Parathyroid adenoma (tissue), 2 donors: ENCODE results near the gene PIM1.
"Not testable (repeated sequence)": the region's sequence is repeated elsewhere in the genome, so short reads cannot be mapped to it uniquely, and the experiment has no call there.

Source experiments
- H2AFZ ChIP-seq: fragments of 300-600 bp; sonication (generic); one replicate; pipeline ENCODE4 v1.7.0; 2017; ENCODE audit warnings: antibody characterized with exemption, mild to moderate bottlenecking
- H3K27ac ChIP-seq: fragments of 300-600 bp; sonication (generic); one replicate; pipeline ENCODE4 v1.7.0; 2017
- H3K27me3 ChIP-seq: fragments of 300-600 bp; sonication (generic); one replicate; pipeline ENCODE4 v1.7.0; 2017; ENCODE audit warnings: low read length; ENCODE audit not compliant: control insufficient read depth, insufficient read depth
- H3K36me3 ChIP-seq: fragments of 300-600 bp; sonication (generic); one replicate; pipeline ENCODE4 v1.7.0; 2017; ENCODE audit warnings: low read length; ENCODE audit not compliant: control insufficient read depth, insufficient read depth
- H3K4me1 ChIP-seq: fragments of 300-600 bp; sonication (generic); one replicate; pipeline ENCODE4 v1.7.0; 2017; ENCODE audit warnings: control low read depth
- H3K4me2 ChIP-seq: fragments of 300-600 bp; sonication (generic); one replicate; pipeline ENCODE4 v1.7.0; 2017; ENCODE audit warnings: low read length
- H3K4me3 ChIP-seq: fragments of 300-600 bp; sonication (generic); one replicate; pipeline ENCODE4 v1.7.0; 2017; ENCODE audit warnings: low read depth, low read length
- H3K79me2 ChIP-seq: fragments of 300-600 bp; sonication (generic); one replicate; pipeline ENCODE4 v1.7.0; 2017; ENCODE audit warnings: control low read depth
- H3K9ac ChIP-seq: fragments of 300-600 bp; sonication (generic); one replicate; pipeline ENCODE4 v1.7.0; 2017; ENCODE audit warnings: mild to moderate bottlenecking
- H3K9me3 ChIP-seq: fragments of 300-600 bp; sonication (generic); one replicate; pipeline ENCODE4 v1.7.0; 2017; ENCODE audit warnings: low read length; ENCODE audit not compliant: control insufficient read depth
- TF ChIP-seq, protein P1 (sequence below): fragments of 300-600 bp; sonication (generic); IDR thresholded peaks from one replicate; pipeline ENCODE4 v1.7.0; 2017; ENCODE audit warnings: antibody characterized with exemption, mild to moderate bottlenecking
- donor health status: primary hyperparathyroidism.

Gene PIM1

DNA sequence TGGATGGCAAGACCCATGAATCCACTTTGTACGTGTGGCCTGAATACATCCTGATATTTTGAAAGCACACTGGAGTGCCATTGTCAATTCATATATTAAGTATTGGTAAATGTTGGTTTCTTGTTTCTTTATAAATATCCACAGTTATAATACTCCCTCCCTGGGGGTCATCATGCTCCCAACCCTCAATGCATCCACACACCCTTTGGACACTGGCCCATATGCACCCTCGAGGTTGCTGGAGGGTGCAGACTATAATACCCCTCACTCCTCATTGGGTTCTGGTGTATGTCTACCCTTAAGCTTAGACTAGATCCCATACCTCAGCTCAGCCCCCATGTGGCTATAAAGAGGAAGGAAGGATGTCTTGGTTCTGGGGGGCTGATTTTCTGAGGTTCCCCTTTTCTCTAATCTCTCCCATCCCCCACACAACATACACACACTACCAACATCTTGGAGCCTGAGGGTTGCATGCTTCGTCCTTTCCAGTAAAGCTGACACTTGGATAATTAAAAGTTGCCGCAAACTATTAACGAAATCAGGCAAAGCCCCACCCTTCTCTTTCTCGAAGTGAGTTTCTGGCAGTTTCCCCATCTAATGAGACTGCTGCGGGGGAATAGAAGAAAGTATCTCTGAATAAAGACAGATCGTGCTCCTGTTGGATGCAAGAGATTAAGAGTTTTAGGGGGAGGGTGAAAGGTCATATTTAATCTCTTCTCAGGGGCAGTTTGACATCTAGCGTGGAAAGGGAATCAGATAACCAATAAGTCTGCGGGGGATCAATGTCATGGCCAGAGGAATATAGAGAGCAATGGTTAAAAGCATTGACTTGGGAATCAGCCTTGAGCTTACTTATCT is 7.4 kb downstream of the PIM1 start:
- Histone ChIP-seq H3K9ac (no peak overlapping the region), H3K27ac (no peak overlapping the region), H3K36me3 (no peaks in the 10 kb centered on the region), H3K4me1 (peaks cover 3% of the 10 kb centered on the region), H2AFZ (no peak overlapping the region), H3K27me3 (no peaks in the 10 kb centered on the region), H3K4me2 (no peak overlapping the region), H3K9me3 (no peaks in the 10 kb centered on the region), H3K79me2 (no peaks in the 10 kb centered on the region), H3K4me3 (no peak overlapping the region)
- TF ChIP-seq, protein P1, sequence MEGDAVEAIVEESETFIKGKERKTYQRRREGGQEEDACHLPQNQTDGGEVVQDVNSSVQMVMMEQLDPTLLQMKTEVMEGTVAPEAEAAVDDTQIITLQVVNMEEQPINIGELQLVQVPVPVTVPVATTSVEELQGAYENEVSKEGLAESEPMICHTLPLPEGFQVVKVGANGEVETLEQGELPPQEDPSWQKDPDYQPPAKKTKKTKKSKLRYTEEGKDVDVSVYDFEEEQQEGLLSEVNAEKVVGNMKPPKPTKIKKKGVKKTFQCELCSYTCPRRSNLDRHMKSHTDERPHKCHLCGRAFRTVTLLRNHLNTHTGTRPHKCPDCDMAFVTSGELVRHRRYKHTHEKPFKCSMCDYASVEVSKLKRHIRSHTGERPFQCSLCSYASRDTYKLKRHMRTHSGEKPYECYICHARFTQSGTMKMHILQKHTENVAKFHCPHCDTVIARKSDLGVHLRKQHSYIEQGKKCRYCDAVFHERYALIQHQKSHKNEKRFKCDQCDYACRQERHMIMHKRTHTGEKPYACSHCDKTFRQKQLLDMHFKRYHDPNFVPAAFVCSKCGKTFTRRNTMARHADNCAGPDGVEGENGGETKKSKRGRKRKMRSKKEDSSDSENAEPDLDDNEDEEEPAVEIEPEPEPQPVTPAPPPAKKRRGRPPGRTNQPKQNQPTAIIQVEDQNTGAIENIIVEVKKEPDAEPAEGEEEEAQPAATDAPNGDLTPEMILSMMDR, result no peak

DNA sequence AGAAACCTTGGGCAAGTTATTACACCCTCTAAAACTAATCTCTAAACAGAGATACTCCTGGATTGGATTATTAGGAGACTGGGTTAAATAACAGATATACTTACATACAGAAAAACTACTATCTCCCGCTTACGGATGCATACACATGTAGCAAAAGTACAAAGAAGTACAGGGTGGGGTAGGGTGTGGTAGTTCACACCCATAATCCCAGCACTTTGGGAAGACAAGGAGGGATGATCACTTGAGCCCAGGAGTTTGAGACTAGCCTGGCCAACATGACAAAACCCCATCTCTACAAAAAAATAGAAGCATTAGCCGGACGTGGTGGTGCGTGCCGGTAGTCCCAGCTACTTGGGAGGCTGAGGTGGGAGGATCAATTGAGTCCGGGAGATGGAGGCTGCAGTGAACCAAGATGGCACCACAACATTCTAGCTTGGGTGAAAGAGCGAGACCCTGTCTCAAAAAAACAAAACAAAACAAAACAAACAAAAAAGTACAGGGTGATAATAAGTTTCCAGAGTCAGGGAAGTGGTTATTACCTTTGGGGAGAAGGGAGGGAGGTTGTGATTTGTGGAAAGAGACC is 8.1 kb downstream of the PIM1 start:
- Histone ChIP-seq H3K36me3 (no peaks in the 10 kb centered on the region), H3K4me1 (no peaks in the 10 kb centered on the region), H3K27ac (no peak overlapping the region), H3K4me2 (no peak overlapping the region), H3K79me2 (no peaks in the 10 kb centered on the region), H3K27me3 (no peaks in the 10 kb centered on the region), H3K9me3 (no peaks in the 10 kb centered on the region), H3K4me3 (no peak overlapping the region), H2AFZ (no peak overlapping the region), H3K9ac (no peak overlapping the region)
- TF ChIP-seq, protein P1, result no peak

DNA sequence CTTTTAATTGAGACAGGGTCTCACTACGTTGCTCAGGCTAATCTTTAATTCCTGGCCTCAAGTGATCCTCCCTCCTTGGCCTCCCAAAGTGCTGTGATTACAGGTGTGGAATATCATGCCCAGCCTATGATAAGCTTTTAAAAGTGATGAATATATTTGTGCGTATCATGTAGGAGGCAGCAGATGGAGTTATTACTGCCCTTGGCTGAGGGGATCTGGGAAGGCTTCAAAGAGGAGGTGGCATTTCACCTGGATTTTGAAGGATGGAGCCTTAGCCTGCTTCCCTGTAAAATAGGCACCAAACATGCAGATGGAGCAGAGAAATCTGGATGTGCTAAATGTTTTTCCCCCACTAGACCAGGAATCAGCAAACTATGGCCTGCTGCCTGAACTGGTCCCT is 10.1 kb downstream of the PIM1 start:
- H3K27me3 ChIP-seq, result no peaks in the 10 kb centered on the region
- H3K27ac ChIP-seq, result no peak overlapping the region
- no peak overlapping the region for H3K4me3 ChIP-seq
- H2AFZ ChIP-seq, result no peak overlapping the region
- H3K4me2 ChIP-seq, result no peak overlapping the region
- H3K4me1 ChIP-seq, result no peaks in the 10 kb centered on the region
- no peak overlapping the region for H3K9ac ChIP-seq
- no peaks in the 10 kb centered on the region for H3K9me3 ChIP-seq
- no peaks in the 10 kb centered on the region for H3K79me2 ChIP-seq
- no peaks in the 10 kb centered on the region for H3K36me3 ChIP-seq
- TF ChIP-seq, protein P1, result no peak

DNA sequence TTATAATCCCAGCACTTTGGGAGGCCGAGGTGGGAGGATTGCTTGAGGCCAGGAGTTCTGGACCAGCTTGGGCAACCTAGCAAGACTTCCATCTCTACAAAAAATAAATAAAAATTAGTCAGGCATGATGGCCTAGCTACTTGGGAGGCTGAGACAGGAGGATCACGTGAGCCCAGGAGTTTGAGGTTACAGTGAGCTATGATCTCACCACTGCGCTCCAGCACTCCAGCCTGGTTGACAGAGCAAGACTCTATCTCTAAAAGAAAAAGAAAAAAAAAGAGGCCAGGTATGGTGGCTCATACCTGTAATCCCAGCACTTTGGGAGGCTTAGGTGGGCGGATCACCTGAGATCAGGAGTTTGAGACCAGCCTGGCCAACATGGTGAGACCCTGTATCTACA is 10.7 kb downstream of the PIM1 start:
- H3K36me3 ChIP-seq, H3K9ac ChIP-seq, H3K4me3 ChIP-seq, H3K27ac ChIP-seq, H3K79me2 ChIP-seq, H3K27me3 ChIP-seq, H3K4me1 ChIP-seq, H3K9me3 ChIP-seq, H3K4me2 ChIP-seq, H2AFZ ChIP-seq: not testable (repeated sequence)

DNA sequence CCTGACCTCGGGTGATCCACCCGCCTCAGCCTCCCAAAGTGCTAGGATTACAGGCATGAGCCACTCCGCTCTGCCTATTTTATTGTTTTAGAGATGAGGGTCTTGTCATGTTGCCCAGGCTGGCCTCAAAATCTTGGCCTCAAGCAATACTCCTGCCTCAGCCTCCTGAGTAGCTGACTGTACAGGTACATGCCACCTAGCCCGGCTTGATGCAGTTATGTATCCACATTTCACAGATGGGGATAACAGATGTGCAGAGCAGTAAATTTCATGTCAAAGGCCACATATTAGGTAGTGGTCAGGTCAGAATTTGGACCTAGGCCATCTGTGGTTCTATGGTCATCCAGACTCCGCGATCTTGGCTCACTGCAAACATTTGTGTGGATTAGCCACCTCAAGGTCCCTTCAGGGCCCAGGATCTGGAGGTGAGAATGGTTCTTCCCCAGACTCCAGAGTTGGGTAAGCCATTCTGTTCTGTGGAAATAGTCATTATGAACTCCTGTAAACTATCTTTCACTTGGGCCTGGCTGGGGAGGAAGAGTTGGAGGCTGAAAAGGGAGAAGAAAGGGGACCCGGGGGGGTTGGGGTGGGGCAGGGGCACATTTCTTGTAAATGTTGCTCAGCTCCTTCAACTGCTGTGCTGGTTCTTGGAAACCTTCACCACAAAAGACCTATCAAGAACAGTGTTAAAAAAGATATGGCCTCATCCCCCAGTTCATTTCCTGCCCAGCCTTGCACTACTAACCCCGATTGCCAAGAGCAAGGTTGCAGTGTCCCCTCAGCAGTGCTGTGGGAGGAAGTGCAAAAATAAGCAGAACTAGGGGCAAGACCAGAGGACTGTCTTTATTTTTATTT is 13.0 kb downstream of the PIM1 start:
- H3K36me3 ChIP-seq, result no peaks in the 10 kb centered on the region
- no peaks in the 10 kb centered on the region for H3K79me2 ChIP-seq
- TF ChIP-seq, protein P1, result no peak
- H3K4me2 ChIP-seq, result no peak overlapping the region
- H3K9me3 ChIP-seq, result no peaks in the 10 kb centered on the region
- H2AFZ ChIP-seq, result no peak overlapping the region
- H3K27me3 ChIP-seq, result no peaks in the 10 kb centered on the region
- no peak overlapping the region for H3K4me3 ChIP-seq
- H3K4me1 ChIP-seq, result no peaks in the 10 kb centered on the region
- H3K9ac ChIP-seq, result no peak overlapping the region
- no peak overlapping the region for H3K27ac ChIP-seq

DNA sequence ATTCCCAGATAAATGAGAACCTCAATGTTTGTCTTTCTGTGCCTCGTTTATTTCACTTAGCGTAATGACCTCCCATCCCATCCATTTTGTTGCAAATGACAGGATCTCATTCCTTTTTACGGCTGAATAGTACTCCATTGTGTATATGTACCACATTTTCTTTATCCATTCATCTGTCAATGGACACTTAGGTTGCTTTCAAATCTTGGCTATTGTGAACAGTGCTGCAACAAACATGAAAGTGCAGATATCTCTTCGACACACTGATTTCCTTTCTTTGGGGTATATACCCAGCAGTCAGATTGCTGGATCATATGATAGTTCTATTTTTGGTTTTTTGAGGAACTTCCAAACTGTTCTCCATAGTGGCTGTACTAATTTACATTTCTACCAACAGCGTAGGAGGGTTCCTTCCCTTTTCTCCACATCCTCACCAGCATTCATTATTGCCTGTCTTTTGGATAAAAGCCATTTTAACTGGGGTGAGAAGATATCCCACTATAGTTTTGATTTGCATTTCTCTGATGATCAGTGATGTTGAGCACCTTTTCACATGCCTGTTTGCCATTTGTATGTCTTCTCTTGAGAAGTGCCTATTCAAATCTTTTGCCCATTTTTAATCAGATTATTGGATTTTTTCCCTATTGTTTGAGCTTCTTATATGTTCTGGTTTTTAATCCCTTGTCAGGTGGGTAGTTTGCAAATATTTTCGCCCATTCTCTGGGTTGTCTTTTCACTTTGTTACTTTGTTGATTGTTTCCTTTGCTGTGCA is 16.2 kb downstream of the PIM1 start:
- H3K9ac ChIP-seq, H2AFZ ChIP-seq, H3K79me2 ChIP-seq, H3K4me2 ChIP-seq, H3K4me3 ChIP-seq, H3K36me3 ChIP-seq, H3K27me3 ChIP-seq, H3K4me1 ChIP-seq, H3K9me3 ChIP-seq, H3K27ac ChIP-seq: not testable (repeated sequence)
